ENCODE data around the gene RUFY3.

DNA sequence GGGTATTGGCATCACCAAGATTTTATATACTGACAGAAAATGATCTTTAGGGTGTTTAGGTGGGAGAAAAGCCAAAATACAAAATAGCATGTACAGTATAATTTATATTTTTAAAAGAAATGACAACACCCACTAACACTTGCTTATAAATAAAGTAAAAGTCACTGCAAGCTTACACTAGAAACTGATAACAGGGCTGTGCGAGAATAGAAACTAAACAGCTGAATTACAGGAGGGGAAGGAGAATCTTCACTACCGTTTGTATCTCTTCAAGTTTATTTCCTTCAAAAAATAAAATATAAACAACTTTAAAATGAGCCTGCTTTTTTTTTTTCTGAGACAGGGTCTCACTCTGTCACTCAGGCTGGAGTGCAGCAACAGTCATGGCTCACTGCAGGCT lies 95.1 kb downstream of the RUFY3 start:
- TF ChIP-seq, protein P1, sequence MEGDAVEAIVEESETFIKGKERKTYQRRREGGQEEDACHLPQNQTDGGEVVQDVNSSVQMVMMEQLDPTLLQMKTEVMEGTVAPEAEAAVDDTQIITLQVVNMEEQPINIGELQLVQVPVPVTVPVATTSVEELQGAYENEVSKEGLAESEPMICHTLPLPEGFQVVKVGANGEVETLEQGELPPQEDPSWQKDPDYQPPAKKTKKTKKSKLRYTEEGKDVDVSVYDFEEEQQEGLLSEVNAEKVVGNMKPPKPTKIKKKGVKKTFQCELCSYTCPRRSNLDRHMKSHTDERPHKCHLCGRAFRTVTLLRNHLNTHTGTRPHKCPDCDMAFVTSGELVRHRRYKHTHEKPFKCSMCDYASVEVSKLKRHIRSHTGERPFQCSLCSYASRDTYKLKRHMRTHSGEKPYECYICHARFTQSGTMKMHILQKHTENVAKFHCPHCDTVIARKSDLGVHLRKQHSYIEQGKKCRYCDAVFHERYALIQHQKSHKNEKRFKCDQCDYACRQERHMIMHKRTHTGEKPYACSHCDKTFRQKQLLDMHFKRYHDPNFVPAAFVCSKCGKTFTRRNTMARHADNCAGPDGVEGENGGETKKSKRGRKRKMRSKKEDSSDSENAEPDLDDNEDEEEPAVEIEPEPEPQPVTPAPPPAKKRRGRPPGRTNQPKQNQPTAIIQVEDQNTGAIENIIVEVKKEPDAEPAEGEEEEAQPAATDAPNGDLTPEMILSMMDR (IDR thresholded peaks at IDR 0.05) = no peak
- TF ChIP-seq POLR2A (IDR thresholded peaks at IDR 0.05) = no peak

Measured in testis (tissue), 2 donors.